HL-60/S4 treated with retinoic acid at 250 ng/mL for 4 days and 3 days (cell line): ENCODE data around the gene PLXNA2.

Experiments used
- in situ Hi-C: fragments of 300-500 bp; cut with MboI; formaldehyde crosslinking; loops from 2 replicates; pipeline ENCODE4 v1.7.0; 2022; ENCODE audit warnings: low sequenced_read_pairs

Gene PLXNA2

GRCh38 chr1:207988326-207989165, 255.6 kb downstream of the PLXNA2 start:
- in situ Hi-C loops = no loop called here

GRCh38 chr1:207987164-207987563, 257.0 kb downstream of the PLXNA2 start:
- in situ Hi-C loops = no loop called here

GRCh38 chr1:207985996-207986395, 258.2 kb downstream of the PLXNA2 start:
- in situ Hi-C loops = no loop called here

GRCh38 chr1:207984831-207985572, 259.2 kb downstream of the PLXNA2 start:
- in situ Hi-C loops = no loop called here

- in situ Hi-C loops = no loop called here
These were observed 261.0 kb downstream of the PLXNA2 start for GRCh38 chr1:207983044-207983635.

GRCh38 chr1:207981976-207982375, 262.2 kb downstream of the PLXNA2 start:
- in situ Hi-C loops = no loop called here

GRCh38 chr1:207978441-207978840, 265.7 kb downstream of the PLXNA2 start:
- in situ Hi-C loops = no loop called here

- in situ Hi-C loops = no loop called here
These were observed 266.3 kb downstream of the PLXNA2 start for GRCh38 chr1:207977876-207978275.

GRCh38 chr1:207973898-207974568, 270.2 kb downstream of the PLXNA2 start:
- in situ Hi-C loops = no loop called here

- in situ Hi-C loops = no loop called here
These were observed 271.8 kb downstream of the PLXNA2 start for GRCh38 chr1:207972337-207972736.
